H1 (cell line): Measurements from ENCODE around the gene PRKAR2B. TPM values are rescaled to one million over a fixed set of nuclear protein-coding genes. Genes with fewer than 3 reads are reported as not detected.

Experiments used
- CTCF ChIA-PET: fragments of 300-600 bp; sonication (Branson Sonifier 250); formaldehyde crosslinking; loops from one replicate; lab custom pipeline; 2021; ENCODE audit not compliant: partially characterized antibody; lab: Charles Lee
- POLR2A ChIA-PET: fragments of 300-600 bp; sonication (Branson Sonifier 250); formaldehyde crosslinking; loops from one replicate; lab custom pipeline; 2021; ENCODE audit warnings: inconsistent platforms; ENCODE audit not compliant: partially characterized antibody; lab: Charles Lee
- DNase-seq, 2 experiments: peaks; one replicate each; pipeline versions ENCODE4 v3.0.0 to v3.0.0-alpha.2; 2010 to 2022; ENCODE audit warnings: low spot score in 2 of 2, low read depth in 1 of 2, mixed read lengths in 1 of 2
- FAIRE-seq: peaks from 2 replicates; lab custom pipeline; 2011; peaks lifted over from hg19 to GRCh38; lab: Jason Lieb, UNC
- H2AFZ ChIP-seq: 2 replicates; pipeline ENCODE4 v1.8.1; 2012; ENCODE audit warnings: low read length, inconsistent platforms
- H2AK5ac ChIP-seq: 2 replicates; pipeline ENCODE4 v1.6.1; 2013; ENCODE audit warnings: low read depth, low read length
- H2BK120ac ChIP-seq: replicated peaks from 2 replicates; pipeline ENCODE3; 2013; ENCODE audit warnings: low read depth, low read length, inconsistent platforms
- H2BK12ac ChIP-seq: 2 replicates; pipeline ENCODE4 v1.6.1; 2013; ENCODE audit warnings: low read depth, low read length
- H2BK15ac ChIP-seq: 2 replicates; pipeline ENCODE4 v1.6.1; 2013; ENCODE audit warnings: low read length
- H2BK20ac ChIP-seq: 2 replicates; pipeline ENCODE4 v1.6.1; 2013; ENCODE audit warnings: low read length
- H2BK5ac ChIP-seq: 2 replicates; pipeline ENCODE4 v1.6.1; 2013; ENCODE audit warnings: low read depth, low read length
- H3K14ac ChIP-seq: 2 replicates; pipeline ENCODE4 v1.6.1; 2013; ENCODE audit warnings: inconsistent platforms; ENCODE audit not compliant: insufficient read length
- H3K18ac ChIP-seq: 2 replicates; pipeline ENCODE4 v1.6.1; 2013; ENCODE audit warnings: low read length; ENCODE audit errors: extremely low read depth
- H3K23ac ChIP-seq: 2 replicates; pipeline ENCODE4 v1.6.1; 2013; ENCODE audit warnings: inconsistent platforms; ENCODE audit not compliant: insufficient read length
- H3K23me2 ChIP-seq: 2 replicates; pipeline ENCODE4 v1.6.1; 2013; ENCODE audit warnings: low read depth, low read length
- H3K27ac ChIP-seq: 2 replicates; pipeline ENCODE4 v1.6.1; 2011; ENCODE audit warnings: low read depth, low read length, inconsistent platforms
- H3K27me3 ChIP-seq, 4 experiments: replicated peaks in 1 of 4; 1 replicate in 1 of 4; 2 replicates in 3 of 4; pipeline versions ENCODE4 v1.6.1 to v1.8.1; 2011 to 2013; ENCODE audit warnings: low read length in 3 of 4, mild to moderate bottlenecking in 3 of 4, inconsistent platforms in 2 of 4, mixed read lengths in 2 of 4, moderate library complexity in 1 of 4; ENCODE audit not compliant: control insufficient read depth in 3 of 4, insufficient read depth in 3 of 4; ENCODE audit errors: extremely low read depth in 1 of 4
- H3K36me3 ChIP-seq, 4 experiments: 2 replicates each; pipeline versions ENCODE4 v1.6.1 to v1.8.1; 2011 to 2013; ENCODE audit warnings: mild to moderate bottlenecking in 4 of 4, low read length in 3 of 4, moderate library complexity in 2 of 4, control low read depth in 1 of 4, inconsistent platforms in 1 of 4; ENCODE audit not compliant: insufficient read depth in 4 of 4, control insufficient read depth in 2 of 4
- H3K4ac ChIP-seq: replicated peaks from 2 replicates; pipeline ENCODE3; 2013; ENCODE audit warnings: low read length, low read depth, mixed read lengths, inconsistent platforms; ENCODE audit not compliant: insufficient read length
- H3K4me1 ChIP-seq, 4 experiments: replicated peaks in 1 of 4; 1 replicate in 1 of 4; 2 replicates in 3 of 4; pipeline versions ENCODE4 v1.6.1 to v1.8.1; 2011 to 2013; ENCODE audit warnings: low read length in 3 of 4, inconsistent platforms in 2 of 4, mixed read lengths in 1 of 4; ENCODE audit not compliant: insufficient read depth in 4 of 4, control insufficient read depth in 3 of 4
- H3K4me2 ChIP-seq, 2 experiments: 2 replicates each; pipeline versions ENCODE4 v1.6.1 to v1.8.1; 2011 to 2013; ENCODE audit warnings: low read depth in 2 of 2, low read length in 2 of 2, control low read depth in 1 of 2, inconsistent platforms in 1 of 2, mild to moderate bottlenecking in 1 of 2; ENCODE audit not compliant: insufficient read depth in 1 of 2
- H3K4me3 ChIP-seq, 4 experiments: fragments of 200-600, 300-600 bp in 1 of 4; sonication (generic), shearing (Covaris generic), sonication (Bioruptor Twin) in 1 of 4; 2 replicates each; pipeline versions ENCODE4 v1.5.1 to v1.8.1; 2011 to 2016; ENCODE audit warnings: low read length in 4 of 4, low read depth in 3 of 4, control low read depth in 2 of 4, inconsistent platforms in 2 of 4, mild to moderate bottlenecking in 2 of 4, mixed read lengths in 1 of 4, moderate library complexity in 1 of 4; ENCODE audit not compliant: insufficient read depth in 2 of 4; ENCODE audit errors: extremely low read depth in 1 of 4
- H3K56ac ChIP-seq: replicated peaks from 2 replicates; pipeline ENCODE3; 2013; ENCODE audit warnings: low read depth, mild to moderate bottlenecking, mixed read lengths, low read length, inconsistent platforms; ENCODE audit not compliant: insufficient read length
- H3K79me1 ChIP-seq: 2 replicates; pipeline ENCODE4 v1.6.1; 2013; ENCODE audit warnings: low read depth, low read length, control low read depth
- H3K79me2 ChIP-seq, 2 experiments: 2 replicates each; pipeline versions ENCODE4 v1.6.1 to v1.8.1; 2012 to 2013; ENCODE audit warnings: low read length in 2 of 2, mild to moderate bottlenecking in 2 of 2, inconsistent platforms in 1 of 2; ENCODE audit not compliant: insufficient read depth in 2 of 2, control insufficient read depth in 1 of 2
- H3K9ac ChIP-seq, 4 experiments: replicated peaks in 1 of 4; 1 replicate in 1 of 4; 2 replicates in 3 of 4; pipeline versions ENCODE4 v1.6.1 to v1.8.1; 2011 to 2013; ENCODE audit warnings: low read depth in 3 of 4, low read length in 3 of 4, control low read depth in 2 of 4, mild to moderate bottlenecking in 2 of 4, moderate library complexity in 2 of 4, inconsistent platforms in 1 of 4; ENCODE audit errors: extremely low read depth in 1 of 4
- H3K9me3 ChIP-seq, 2 experiments: 2 replicates each; pipeline versions ENCODE4 v1.6.1 to v1.8.1; 2012 to 2013; ENCODE audit warnings: mild to moderate bottlenecking in 2 of 2, moderate library complexity in 2 of 2, control low read depth in 1 of 2, inconsistent platforms in 1 of 2, low read depth in 1 of 2, low read length in 1 of 2, mixed read lengths in 1 of 2; ENCODE audit not compliant: insufficient read depth in 2 of 2
- H4K20me1 ChIP-seq, 2 experiments: replicated peaks in 1 of 2; 2 replicates each; pipeline versions ENCODE3 to v1.8.1; 2011 to 2013; ENCODE audit warnings: inconsistent platforms in 2 of 2, low read length in 2 of 2, mild to moderate bottlenecking in 1 of 2; ENCODE audit not compliant: insufficient read depth in 2 of 2, control insufficient read depth in 1 of 2
- H4K5ac ChIP-seq: 2 replicates; pipeline ENCODE4 v1.6.1; 2013; ENCODE audit warnings: low read length, low read depth, mixed read lengths, inconsistent platforms; ENCODE audit not compliant: insufficient read length
- H4K8ac ChIP-seq: 2 replicates; pipeline ENCODE4 v1.8.0; 2013; ENCODE audit warnings: mild to moderate bottlenecking, moderate library complexity, low read length, inconsistent platforms; ENCODE audit not compliant: insufficient read depth; ENCODE audit errors: extremely low read depth
- H4K91ac ChIP-seq: replicated peaks from 2 replicates; pipeline ENCODE3; 2013; ENCODE audit warnings: low read length, mixed read lengths, inconsistent platforms; ENCODE audit not compliant: insufficient read length
- WGBS, 2 experiments: shearing (Covaris generic) in 1 of 2; methylation state at CpG; one replicate each; pipeline versions ENCODE4 v1.1.6 to v1.1.7; 2013 to 2015; ENCODE audit warnings: low lambda C conversion rate in 2 of 2, mixed read lengths in 2 of 2, inconsistent platforms in 1 of 2, low coverage in 1 of 2, missing lambda C conversion rate in 1 of 2; ENCODE audit not compliant: insufficient replicate concordance in 2 of 2, insufficient coverage in 1 of 2, insufficient read length in 1 of 2; ENCODE audit errors: extremely low coverage in 1 of 2, missing lambda C conversion rate in 1 of 2; 5-methylcytosine and 5-hydroxymethylcytosine counted together
- polyA plus RNA-seq, 7 experiments: library from polyadenylated mRNA; depleted of rRNA in 3 of 7; stranded (reverse) in 5 of 7; unstranded in 2 of 7; fragments of >200 nt in 5 of 7; fragments of 200-250 nt in 2 of 7; gene quantifications; 1 replicate in 5 of 7; 2 replicates in 1 of 7; 4 replicates in 1 of 7; pipeline versions ENCODE4 v1.2.1 to v1.2.3, GENCODE V29; 2011 to 2013; ENCODE audit warnings: missing spikeins in 2 of 7, mixed read lengths in 2 of 7
- total RNA-seq: library from RNA; stranded (reverse); fragmentation: NEBNext Ultra II Directional; extraction: Animal tissue kit (Norgen Biotek cat#: 25700); gene quantifications from 2 replicates; pipeline ENCODE4 v1.2.1, GENCODE V29; 2021

The PRKAR2B gene
- total and polyA plus RNA-seq, 2 of the 8 experiments (the other 6 are each of a cell fraction or from before 2014, with no cell fraction given): 10.4 to 37.0 TPM

DNA sequence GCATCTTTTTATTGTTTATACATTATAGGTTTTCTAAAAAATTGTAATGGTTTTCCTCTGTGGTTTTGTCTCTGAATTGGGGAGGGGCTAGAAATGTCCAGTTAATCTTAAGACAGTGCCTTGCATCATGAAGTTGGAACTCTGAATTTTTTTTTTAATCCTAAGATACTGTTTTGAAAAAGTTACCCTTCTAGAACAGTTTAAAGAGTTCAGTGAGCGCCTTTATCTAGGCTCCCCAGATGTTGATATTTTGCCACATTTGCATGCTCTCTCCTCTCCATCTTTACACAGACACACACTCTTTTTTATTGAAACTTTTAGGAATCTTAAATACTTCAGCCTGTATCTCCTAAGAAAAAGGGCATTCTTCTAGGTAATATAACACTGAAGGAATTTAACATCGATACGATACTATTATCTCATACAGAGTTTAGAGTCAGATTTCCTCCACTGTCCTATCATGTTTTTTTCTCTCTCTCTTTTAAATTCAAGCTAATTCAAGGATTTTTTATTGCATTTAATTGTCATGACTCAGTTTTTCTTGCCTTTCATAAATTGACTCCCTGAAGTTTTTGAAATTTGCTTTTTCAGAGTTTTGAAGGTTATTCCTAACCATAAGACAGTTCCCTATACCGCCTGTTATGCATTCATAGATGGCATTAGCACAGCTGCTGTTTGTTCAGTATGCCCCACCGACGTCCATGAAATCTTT, 31.5 kb downstream of the PRKAR2B start:
- FAIRE-seq: no peak
- 85% methylated on average over 6 of the region's 6 CpGs; no CpG with 5 or more reads in 1 of the 2 experiments for WGBS, 2 experiments

More for the DNA sequence above, 31.5 kb downstream of the PRKAR2B start:
- H4K20me1 ChIP-seq: no peaks in the 10 kb centered on the region
- H3K23me2 ChIP-seq: no peaks in the 10 kb centered on the region
- H2BK20ac ChIP-seq: no peak overlapping the region
- no peaks in the 10 kb centered on the region; a peak in 1 of 8 replicates for H3K36me3 ChIP-seq
- H2BK5ac ChIP-seq: no peak overlapping the region
- no peak overlapping the region for H3K23ac ChIP-seq
- H2AK5ac ChIP-seq: no peak overlapping the region
- no peak overlapping the region for H3K4me3 ChIP-seq
- H3K9ac ChIP-seq: no peak overlapping the region
- H4K8ac ChIP-seq: no peak overlapping the region
- H3K56ac ChIP-seq: no peak overlapping the region
- no peaks in the 10 kb centered on the region for H3K79me2 ChIP-seq
- H2BK15ac ChIP-seq: no peak overlapping the region
- H3K27ac ChIP-seq: no peak overlapping the region
- no peak overlapping the region for H3K14ac ChIP-seq
- H4K91ac ChIP-seq: no peak overlapping the region
- H3K27me3 ChIP-seq: no peaks in the 10 kb centered on the region
- no peak overlapping the region for H3K4me2 ChIP-seq
- H3K18ac ChIP-seq: no peak overlapping the region
- DNase-seq: no peak
- H2BK12ac ChIP-seq: no peak overlapping the region
- H3K79me1 ChIP-seq: no peaks in the 10 kb centered on the region; the same call in 1 of the 2 replicates
- no peak overlapping the region for H3K4ac ChIP-seq
- no peaks in the 10 kb centered on the region for H3K9me3 ChIP-seq
- POLR2A ChIA-PET: no interaction called here
- CTCF ChIA-PET: interaction anchor here (2.1 kb wide), 1 partner anchor 27 kb away, joined by 6 read pairs; no protein-coding TSS in a partner anchor
- no peak overlapping the region for H2AFZ ChIP-seq
- no peak overlapping the region for H4K5ac ChIP-seq
- no peak overlapping the region for H2BK120ac ChIP-seq
- peaks cover 0 to 2% (median 0%) of the 10 kb centered on the region in 4 experiments; a peak in 1 of 7 replicates for H3K4me1 ChIP-seq
